Right lung (tissue), 5 donors: ENCODE results near the gene ANK2. TPM values are rescaled to one million over a fixed set of nuclear protein-coding genes. Genes with fewer than 3 reads are reported as not detected.

Experiments
- DNase-seq, 2 donors: peaks; one replicate each; pipeline ENCODE4 v3.0.0-alpha.2; 2013
- polyA plus RNA-seq, 5 donors: library from polyadenylated mRNA; unstranded; fragments of 120-200 nt; gene quantifications; one replicate each; pipeline versions ENCODE4 v1.2.1 to v1.2.3, GENCODE V29; 2013; ENCODE audit warnings: inconsistent platforms in 1 of 5, low replicate concordance in 1 of 5; ENCODE audit not compliant: insufficient read length in 5 of 5, insufficient read depth in 1 of 5

ANK2 gene
- polyA plus RNA-seq, 5 donors, result 19.5 to 29.8 (median 27.6) TPM

DNA sequence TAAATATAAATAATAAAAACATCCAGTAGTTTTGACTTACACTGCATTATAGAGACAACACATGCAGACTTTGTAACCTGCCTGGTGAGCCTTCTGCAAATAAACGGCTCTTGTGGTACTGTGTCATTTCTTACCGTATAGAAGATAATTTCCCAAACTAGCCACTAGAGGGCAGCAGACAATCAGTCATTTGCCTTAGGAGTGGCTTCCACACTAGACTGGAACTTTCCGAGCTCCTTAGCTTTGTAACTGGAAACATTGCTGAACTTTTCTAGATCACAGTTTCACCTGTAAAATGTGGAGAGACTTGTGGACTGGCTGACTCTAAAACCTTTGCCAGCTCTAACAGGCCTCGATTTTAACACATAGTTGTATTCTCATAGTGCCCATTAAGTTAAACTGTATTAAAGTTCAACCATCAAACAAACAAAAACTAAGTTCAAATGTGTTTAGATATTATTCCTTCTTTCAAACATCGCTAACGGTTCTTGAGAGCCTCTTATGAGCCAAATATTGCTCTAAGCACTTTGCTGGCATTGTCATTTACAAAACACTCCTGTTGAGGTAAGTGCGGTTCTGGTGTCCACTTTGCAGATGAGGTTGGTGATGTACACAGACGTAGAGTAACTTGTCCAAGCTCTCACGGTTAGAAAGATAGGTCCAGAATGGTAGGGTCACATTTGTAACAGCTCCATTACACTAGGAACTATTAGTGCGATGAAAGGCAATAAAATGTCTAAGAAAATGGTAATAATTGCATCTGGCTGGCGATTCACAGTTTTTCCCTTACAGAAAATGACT is 345.5 kb downstream of the ANK2 start:
- peak; percentile 76 to 85 for DNase-seq

DNA sequence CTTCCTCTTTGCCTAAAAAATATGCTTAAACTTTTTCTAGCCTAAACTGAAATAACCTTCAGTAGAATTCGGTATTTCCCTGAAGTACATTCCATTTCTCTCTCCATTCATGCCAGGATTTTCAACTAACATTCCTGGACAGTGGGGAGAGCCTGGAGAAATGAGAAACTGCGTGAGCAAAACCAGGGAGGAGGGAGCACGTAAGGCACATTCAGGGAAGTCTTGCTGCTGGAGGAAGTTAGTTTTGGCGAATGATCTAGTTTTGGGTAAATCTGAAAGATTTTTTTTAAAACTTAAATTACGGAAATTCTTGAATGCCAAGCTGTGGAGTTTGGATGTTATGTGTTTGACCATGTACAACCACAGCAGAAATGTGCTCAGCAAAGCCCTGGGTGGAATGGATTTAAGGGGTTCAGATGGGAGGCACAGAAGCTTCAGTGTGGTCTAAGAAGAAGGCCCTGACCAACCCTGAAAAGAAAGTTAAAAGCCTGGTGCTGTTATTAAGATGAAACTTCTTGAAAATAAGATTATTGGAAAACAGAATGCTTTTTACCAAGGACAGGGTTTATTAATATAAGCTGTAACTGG is 347.8 kb downstream of the ANK2 start:
- no peak for DNase-seq

DNA sequence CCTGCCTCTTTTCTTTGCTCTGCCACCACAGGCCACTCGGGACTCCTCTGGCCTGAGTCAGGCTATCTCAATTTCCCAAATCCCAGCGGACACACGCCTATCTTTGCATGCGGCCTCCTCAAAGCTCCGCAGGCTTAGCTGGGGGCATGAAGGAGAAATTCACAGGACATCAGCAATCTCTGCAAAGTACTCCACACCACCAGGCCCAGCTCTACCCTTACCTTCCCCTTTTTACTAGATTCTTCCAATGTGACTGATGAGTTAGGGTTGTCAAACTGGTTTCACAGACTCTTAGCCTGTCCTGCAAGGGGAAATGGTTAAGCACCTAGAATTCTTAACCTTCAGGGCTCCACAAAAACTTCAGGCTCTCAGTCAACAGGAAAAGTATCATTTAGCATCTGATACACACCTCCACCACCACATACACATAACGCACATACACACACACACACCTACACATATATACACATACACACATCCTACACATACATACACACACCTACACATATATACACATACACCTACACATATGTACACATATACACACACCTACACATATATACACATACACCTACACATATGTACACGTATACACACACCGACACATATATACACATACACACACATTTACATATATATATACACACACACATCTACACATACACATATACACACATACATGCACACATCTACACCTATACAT is 349.1 kb downstream of the ANK2 start:
- DNase-seq, result no peak

DNA sequence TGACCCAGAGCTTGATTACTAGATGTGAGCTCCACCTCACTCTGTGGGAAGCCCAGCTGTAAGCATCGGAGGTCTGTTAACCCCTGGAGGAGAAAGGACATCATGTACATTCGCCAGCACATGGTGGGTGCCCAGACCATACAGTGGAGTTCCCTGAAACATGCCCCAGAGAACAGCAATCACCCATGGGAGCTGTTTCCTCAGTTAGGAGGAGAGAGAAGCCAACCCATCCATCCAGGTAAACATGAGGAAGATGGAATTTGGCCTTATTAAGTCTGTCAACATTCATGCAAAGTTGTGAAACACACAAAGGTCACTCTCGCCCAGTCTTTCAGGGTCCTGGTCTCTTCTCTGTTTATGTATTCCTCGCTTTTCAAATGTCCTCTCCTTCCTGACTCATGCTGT is 354.7 kb downstream of the ANK2 start:
- DNase-seq, result no peak

DNA sequence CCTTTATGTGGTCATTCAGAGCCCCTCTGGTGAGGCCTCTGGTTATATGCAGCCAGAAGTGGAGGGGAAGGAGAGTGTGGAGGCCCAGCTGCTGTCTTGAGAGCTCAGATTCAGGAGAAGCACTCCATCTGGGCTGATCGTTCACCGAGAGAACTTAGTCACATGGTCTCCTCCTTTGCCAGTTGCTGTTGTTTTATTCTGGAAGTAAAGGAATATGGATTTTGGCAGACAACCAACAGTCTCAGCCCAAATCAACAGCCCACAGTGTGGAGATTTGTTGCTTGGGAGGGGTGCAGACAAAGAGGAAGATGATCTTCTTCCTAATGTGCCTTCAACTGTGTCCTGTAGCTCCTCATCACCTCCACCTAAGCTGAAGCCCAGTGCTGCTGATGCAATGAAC is 355.4 kb downstream of the ANK2 start:
- DNase-seq, result peak in 1 of 2 donors; percentile 27

DNA sequence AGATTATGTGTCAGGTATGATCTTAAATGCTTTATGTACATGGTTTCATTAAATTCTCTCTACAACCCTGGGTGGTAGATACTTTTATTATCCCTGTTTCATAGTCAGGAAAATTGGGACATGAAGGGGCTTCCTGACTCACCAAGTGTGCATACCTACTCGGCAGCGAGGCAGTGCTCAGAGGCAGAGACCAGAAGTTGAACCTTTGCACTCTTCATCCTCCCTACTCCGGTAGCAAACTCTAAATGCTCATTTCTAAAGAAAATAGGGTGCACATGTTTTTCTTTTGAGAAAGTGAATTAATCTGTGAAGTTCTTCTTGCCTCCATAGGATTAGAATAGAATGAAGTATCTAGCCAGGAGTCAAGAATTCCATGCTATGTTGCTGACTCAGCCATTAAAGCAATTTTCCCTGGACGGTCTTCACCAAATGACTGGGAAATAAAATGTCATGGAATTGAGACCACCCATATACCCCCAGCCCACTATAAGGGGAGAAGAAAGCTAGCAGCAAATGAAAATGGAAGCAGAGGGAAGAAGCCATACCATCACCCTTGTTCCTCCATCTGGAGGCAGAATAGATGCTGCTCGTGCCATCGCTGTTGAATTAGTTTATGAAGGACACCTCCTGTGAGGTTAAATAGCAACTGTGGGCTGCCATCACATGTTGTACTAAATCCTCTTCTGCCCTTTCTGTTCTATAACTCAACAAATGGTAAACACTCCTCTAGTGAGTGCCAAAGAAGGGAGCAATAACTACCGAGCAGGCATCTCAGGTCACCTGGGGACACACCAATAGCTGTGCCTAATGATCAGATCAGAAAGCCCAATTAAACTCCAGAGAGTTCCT is 356.6 kb downstream of the ANK2 start:
- DNase-seq, result no peak

DNA sequence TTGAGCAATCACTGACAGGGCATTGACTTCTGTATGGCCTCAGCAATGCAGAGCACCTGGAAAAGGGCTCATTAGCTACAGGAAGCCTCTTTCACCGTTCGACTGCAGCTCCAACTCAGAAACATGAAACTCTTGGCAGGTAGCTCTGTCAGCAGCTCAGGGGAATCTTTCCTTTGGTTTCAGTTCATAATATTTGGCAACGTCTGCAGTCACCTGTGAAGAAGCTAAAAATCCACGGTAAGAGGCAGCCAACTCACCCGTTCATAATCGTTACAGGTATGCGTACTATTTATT is 357.2 kb downstream of the ANK2 start:
- no peak for DNase-seq

DNA sequence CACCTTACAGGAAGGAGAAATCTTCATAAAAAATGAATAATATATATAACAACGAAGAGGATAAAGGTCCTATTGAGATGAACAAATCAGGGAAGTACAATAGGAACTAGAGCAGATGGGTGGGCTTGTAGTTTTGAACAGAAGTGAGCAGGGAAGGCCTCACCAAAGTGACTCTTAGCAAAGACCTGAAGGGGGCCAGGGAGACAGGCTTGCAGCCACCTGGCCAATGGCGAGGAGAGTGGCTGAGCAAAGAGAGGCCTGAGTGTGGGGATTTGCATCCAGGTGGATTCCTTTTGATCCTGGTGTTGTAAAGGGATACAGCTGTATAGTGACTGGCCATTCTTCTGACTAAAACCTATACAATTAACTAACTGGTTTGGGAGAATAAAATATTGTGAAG is 358.0 kb downstream of the ANK2 start:
- no peak for DNase-seq

DNA sequence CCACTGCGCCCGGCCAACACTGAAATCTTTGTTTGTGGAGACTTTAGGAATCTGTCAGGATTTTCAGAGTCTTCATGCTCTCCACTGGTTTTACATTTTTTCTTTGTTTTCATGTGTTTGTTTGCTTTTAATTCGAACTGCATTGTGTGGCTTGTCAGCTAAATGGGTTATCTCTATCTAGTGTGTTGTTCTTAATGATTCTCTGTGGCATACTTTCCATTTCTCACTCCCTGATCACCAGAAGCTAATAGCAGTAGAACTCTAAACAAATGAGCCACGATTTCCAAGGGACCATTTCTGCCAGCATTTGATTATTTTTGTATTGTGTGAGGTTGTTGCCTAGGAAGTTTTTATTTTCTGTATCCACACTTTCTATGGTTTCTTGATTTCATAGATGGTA is 359.7 kb downstream of the ANK2 start:
- no peak for DNase-seq

DNA sequence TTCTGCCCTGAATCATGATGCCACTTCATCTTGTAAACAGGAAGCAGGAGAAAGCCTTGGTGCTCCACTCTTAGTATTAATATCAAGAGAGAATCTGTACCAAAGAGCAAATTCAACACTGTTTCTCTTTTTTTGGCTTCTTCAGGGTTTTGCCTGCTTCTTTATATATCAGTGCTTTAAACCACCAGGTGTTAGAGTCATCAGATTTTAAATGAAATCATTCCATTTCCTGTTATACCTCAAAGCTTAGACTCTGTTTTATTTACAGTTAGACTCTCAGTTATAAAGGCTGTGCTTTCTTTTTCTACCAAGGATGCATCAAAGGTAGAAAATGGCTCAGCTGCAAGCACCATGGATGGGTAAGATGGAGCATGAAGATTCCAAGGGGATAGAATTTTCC is 361.2 kb downstream of the ANK2 start:
- no peak for DNase-seq

DNA sequence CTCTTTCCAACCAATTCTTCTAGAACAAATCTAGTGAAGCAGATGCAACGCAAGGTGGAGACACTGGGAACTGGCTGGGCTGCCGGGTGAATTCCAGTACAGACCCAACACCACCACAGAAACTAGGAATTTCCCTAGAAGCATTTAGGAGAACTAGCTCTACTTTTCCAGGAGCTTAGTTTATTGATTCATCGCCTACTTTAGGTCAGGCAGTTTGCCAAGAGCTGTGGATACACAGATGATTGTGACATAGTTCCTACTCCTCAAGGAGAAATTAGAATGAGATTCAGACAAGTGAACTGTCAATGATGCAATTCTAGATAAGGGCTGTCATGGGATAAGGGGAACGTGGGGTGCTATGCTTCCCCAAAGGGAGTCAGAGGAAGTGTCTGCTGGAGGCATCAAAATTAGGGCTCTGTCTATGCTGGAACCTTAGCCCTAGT is 362.1 kb downstream of the ANK2 start:
- no peak for DNase-seq

DNA sequence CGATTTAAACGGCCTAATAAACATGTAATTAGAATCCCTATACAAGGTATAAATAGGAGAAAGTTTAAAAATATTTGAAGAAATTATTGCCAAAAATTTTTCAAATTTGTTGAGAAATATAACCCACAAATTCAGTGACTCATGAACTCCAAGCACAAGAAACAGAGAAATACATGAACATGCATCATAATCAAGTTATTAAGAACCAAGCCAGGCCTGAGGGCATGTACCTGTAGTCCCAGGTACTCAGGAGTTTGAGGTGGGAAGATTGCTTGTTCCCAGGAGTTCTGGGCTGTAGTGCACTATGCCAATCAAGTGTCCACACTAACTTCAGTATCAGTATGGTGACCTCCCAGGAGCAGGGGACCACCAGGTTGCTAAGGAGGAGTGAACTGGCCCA is 370.2 kb downstream of the ANK2 start:
- no peak for DNase-seq

DNA sequence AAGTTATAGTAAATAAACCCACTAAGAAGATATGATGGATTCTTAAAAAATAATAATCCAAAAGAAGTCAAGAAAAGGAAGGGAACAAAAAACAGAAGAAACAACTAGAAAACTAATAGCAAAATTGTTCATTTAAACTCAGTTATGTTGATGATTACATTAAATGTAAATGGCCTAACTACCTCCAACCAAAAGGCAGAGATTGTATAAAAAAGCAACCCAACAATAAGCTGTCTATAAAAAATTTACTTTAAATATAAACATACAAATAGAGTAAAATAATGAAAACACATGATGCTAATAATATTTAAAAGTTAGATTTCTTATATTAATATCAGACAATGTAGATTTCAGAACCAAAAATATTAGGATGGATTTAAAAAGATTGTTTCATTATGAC is 371.5 kb downstream of the ANK2 start:
- no peak for DNase-seq

DNA sequence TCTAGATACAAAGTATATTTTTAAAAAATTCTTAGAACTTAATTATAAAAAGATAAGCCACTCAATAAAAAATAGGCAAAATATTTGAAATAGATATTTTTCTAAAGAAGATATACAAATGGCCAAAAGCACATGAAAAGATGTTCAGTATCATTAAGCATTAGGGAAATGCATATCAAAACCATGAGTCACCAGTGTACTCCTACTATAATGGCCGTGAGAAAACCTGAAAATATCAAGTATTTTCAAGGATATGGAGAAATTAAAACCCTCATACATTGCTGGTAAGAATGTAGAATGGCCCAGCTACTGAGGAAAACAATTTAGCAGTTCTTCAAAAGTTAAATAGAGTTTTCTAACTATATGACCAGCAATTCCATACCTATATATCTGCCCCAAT is 374.2 kb downstream of the ANK2 start:
- DNase-seq, result no peak

DNA sequence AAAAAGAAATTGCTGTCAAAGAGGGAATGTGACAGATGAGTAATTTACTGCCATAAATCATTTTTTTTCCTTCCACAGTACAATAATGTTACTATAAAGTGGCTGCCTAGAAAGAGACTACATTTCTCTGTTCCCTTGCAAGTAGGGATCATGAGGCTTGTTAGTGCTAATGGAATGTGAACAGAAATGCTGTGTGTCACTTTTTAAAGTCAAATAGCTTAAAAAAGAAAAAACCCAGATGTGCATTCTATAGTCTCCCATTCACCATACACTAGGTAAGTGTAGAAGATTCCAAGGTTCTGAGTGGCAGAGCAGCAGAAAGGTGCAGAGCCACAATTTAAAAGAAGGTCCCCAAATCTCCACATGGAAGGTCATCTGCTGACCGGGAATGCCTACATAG is 383.7 kb downstream of the ANK2 start:
- no peak for DNase-seq
